Prostate gland (tissue), 2 donors: Measurements from ENCODE around the gene BIN2. TPM values are rescaled to one million over a fixed set of nuclear protein-coding genes. Genes with fewer than 3 reads are reported as not detected.
A peak's percentile ranks its signal among the peaks of the same experiment; 100 is the strongest.
"Not testable (repeated sequence)": the region's sequence is repeated elsewhere in the genome, so short reads cannot be mapped to it uniquely, and the experiment has no call there.

Source experiments
- DNase-seq: peaks from one replicate; pipeline ENCODE4 v3.0.0-alpha.2; 2019; ENCODE audit warnings: low spot score
- H3K27ac ChIP-seq, 2 donors: fragments of 200-600 bp; sonication (generic); 2 replicates each; pipeline ENCODE4 v1.5.1; 2017 to 2019
- H3K27me3 ChIP-seq: fragments of 200-600 bp; sonication (generic); replicated peaks from 2 replicates; pipeline ENCODE4 v1.5.1; 2019; ENCODE audit not compliant: insufficient read depth
- H3K36me3 ChIP-seq, 2 donors: fragments of 200-600 bp; sonication (generic); 1 replicate in 1 of 2; 2 replicates in 1 of 2; pipeline versions ENCODE4 v1.5.1 to v1.8.1; 2017 to 2019
- H3K4me1 ChIP-seq: fragments of 200-600 bp; sonication (generic); replicated peaks from 2 replicates; pipeline ENCODE4 v1.5.1; 2019
- H3K4me3 ChIP-seq, 2 donors: fragments of 200-600 bp; sonication (generic); 2 replicates each; pipeline ENCODE4 v1.5.1; 2017 to 2019
- H3K9me3 ChIP-seq: fragments of 200-600 bp; sonication (generic); 2 replicates; pipeline ENCODE4 v1.5.1; 2017
- POLR2A ChIP-seq: fragments of 450-650 bp; IDR thresholded peaks from one replicate; pipeline ENCODE4 v1.6.1; 2016; ENCODE audit warnings: antibody characterized with exemption, mild to moderate bottlenecking
- POLR2AphosphoS5 ChIP-seq: sonication (generic); formaldehyde crosslinking; IDR thresholded peaks from one replicate; pipeline ENCODE4 v1.6.1; 2017; ENCODE audit warnings: antibody characterized with exemption
- WGBS: methylation state at CpG from one replicate; pipeline ENCODE4 v1.1.5; 2018; 5-methylcytosine and 5-hydroxymethylcytosine counted together
- intact Hi-C: fragments of 100-400 bp; cut with DNase I; formaldehyde crosslinking; loops from one replicate; pipeline ENCODE4 v1.14.2; 2022
- total RNA-seq, 2 donors: library from RNA; depleted of rRNA; stranded (reverse); fragments of >200 nt; gene quantifications; one replicate each; pipeline ENCODE4 v1.1.0, GENCODE V29; 2016
- TF ChIP-seq, protein P1 (sequence below), 4 experiments: fragments of 200-600 bp in 2 of 4; fragments of 450-650 bp in 2 of 4; sonication (generic) in 2 of 4; IDR thresholded peaks; 1 replicate in 3 of 4; 2 replicates in 1 of 4; pipeline ENCODE4 v1.5.1; 2016 to 2019; ENCODE audit warnings: antibody characterized with exemption in 4 of 4, mild to moderate bottlenecking in 2 of 4, moderate library complexity in 2 of 4

Gene BIN2
- total RNA-seq, 2 donors from 2014 or later, result 2.6 to 5.5 TPM

- H3K4me3 ChIP-seq, result no peak overlapping the region
- no peak for DNase-seq
- intact Hi-C loops, result no loop called here
- no peaks in the 10 kb centered on the region for H3K9me3 ChIP-seq
- TF ChIP-seq POLR2AphosphoS5 (no peak), POLR2A (no peak)
- TF ChIP-seq, protein P1, sequence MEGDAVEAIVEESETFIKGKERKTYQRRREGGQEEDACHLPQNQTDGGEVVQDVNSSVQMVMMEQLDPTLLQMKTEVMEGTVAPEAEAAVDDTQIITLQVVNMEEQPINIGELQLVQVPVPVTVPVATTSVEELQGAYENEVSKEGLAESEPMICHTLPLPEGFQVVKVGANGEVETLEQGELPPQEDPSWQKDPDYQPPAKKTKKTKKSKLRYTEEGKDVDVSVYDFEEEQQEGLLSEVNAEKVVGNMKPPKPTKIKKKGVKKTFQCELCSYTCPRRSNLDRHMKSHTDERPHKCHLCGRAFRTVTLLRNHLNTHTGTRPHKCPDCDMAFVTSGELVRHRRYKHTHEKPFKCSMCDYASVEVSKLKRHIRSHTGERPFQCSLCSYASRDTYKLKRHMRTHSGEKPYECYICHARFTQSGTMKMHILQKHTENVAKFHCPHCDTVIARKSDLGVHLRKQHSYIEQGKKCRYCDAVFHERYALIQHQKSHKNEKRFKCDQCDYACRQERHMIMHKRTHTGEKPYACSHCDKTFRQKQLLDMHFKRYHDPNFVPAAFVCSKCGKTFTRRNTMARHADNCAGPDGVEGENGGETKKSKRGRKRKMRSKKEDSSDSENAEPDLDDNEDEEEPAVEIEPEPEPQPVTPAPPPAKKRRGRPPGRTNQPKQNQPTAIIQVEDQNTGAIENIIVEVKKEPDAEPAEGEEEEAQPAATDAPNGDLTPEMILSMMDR (IDR thresholded peaks at IDR 0.05), result no peak
- no peaks in the 10 kb centered on the region for H3K4me1 ChIP-seq
- WGBS, result 84% methylated on average over 1 of the region's 1 CpG
- no peaks in the 10 kb centered on the region for H3K27me3 ChIP-seq
- no peak overlapping the region for H3K27ac ChIP-seq
- H3K36me3 ChIP-seq, result no peaks in the 10 kb centered on the region
These were observed 38.1 kb downstream of the BIN2 start for GRCh38 chr12:51285843-51286242.

- H3K4me3 ChIP-seq, result no peak overlapping the region
- no peaks in the 10 kb centered on the region for H3K4me1 ChIP-seq
- WGBS, result 92% methylated on average over 4 of the region's 4 CpGs
- no peaks in the 10 kb centered on the region for H3K9me3 ChIP-seq
- H3K27me3 ChIP-seq, result no peaks in the 10 kb centered on the region
- TF ChIP-seq POLR2A, result no peak
- TF ChIP-seq POLR2AphosphoS5, result no peak
- TF ChIP-seq, protein P1 (IDR thresholded peaks at IDR 0.05), result no peak
- no peaks in the 10 kb centered on the region for H3K36me3 ChIP-seq
- no peak overlapping the region for H3K27ac ChIP-seq
- DNase-seq, result no peak
- intact Hi-C loops, result no loop called here
These were observed 42.6 kb downstream of the BIN2 start for GRCh38 chr12:51281202-51281924.

GRCh38 chr12:51275088-51275487 is 48.9 kb downstream of the BIN2 start:
- DNase-seq, result no peak
- Histone ChIP-seq H3K9me3 (no peaks in the 10 kb centered on the region), H3K4me3 (no peak overlapping the region), H3K27me3 (no peaks in the 10 kb centered on the region), H3K4me1 (no peaks in the 10 kb centered on the region), H3K36me3 (no peaks in the 10 kb centered on the region), H3K27ac (no peak overlapping the region)
- WGBS, result 44% methylated on average over 1 of the region's 1 CpG
- TF ChIP-seq, protein P1 (IDR thresholded peaks at IDR 0.05), result no peak
- intact Hi-C loops, result no loop called here

DNA sequence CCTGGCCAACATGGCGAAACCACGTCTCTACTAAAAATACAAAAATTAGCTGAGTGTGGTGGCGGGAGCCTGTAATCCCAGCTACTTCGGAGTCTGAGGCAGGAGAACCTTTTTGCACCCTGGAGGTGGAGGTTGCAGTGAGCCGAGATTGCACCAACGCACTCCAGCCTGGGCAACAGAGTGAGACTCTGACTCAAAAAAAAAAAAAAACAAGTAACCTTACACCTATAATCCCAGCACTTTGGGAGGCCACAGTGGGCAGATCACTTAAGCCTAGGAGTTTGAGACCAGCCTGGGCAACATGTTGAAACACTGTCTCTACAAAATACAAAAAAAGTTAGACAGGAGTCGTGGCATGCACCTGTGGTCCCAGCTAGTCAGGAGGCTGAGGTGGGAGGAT is 51.2 kb downstream of the BIN2 start:
- H3K4me1 ChIP-seq, H3K9me3 ChIP-seq, H3K4me3 ChIP-seq, H3K27me3 ChIP-seq, DNase-seq, H3K27ac ChIP-seq, intact Hi-C loops, H3K36me3 ChIP-seq: not testable (repeated sequence)
- 91% methylated on average over 7 of the region's 7 CpGs for WGBS

- Histone ChIP-seq H3K4me1 (no peaks in the 10 kb centered on the region), H3K27ac (peak overlapping the region; percentile 64 to 71), H3K36me3 (no peaks in the 10 kb centered on the region), H3K9me3 (no peaks in the 10 kb centered on the region), H3K4me3 (peak overlapping the region; percentile 58 to 69), H3K27me3 (no peaks in the 10 kb centered on the region)
- intact Hi-C loops, result no loop called here
- TF ChIP-seq, protein P1 (IDR thresholded peaks at IDR 0.05), result no peak
- TF ChIP-seq POLR2AphosphoS5 (no peak), POLR2A (peak; percentile 28)
- DNase-seq, result no peak
- 58% methylated on average over 9 of the region's 9 CpGs for WGBS
These were observed 52.9 kb downstream of the BIN2 start for GRCh38 chr12:51270951-51271518.
